Endothelial cell of umbilical vein (primary cell): ENCODE results near the gene EYS.

ENCODE experiments used
- CTCF ChIP-seq, 2 donors: IDR thresholded peaks; 1 replicate in 1 of 2; 2 replicates in 1 of 2; pipeline ENCODE4 v1.5.1; 2011; ENCODE audit warnings: low read length in 2 of 2, mild to moderate bottlenecking in 2 of 2, moderate library complexity in 2 of 2, control low read depth in 1 of 2, inconsistent platforms in 1 of 2, low read depth in 1 of 2; ENCODE audit not compliant: insufficient read depth in 1 of 2; ENCODE audit errors: extremely low read depth in 1 of 2
- POLR2AphosphoS5 ChIP-seq: IDR thresholded peaks from 2 replicates; pipeline ENCODE4 v1.6.1; 2012; ENCODE audit warnings: low read depth, mild to moderate bottlenecking, control low read depth, low read length, moderate library complexity; ENCODE audit not compliant: insufficient read depth

- TF ChIP-seq CTCF (IDR thresholded peaks at IDR 0.05; ENCODE audit: extremely low read depth in 1 of 2, insufficient read depth in 1 of 2, low read depth in 1 of 2, low read length in 2 of 2), result no peak
- no peak for TF ChIP-seq POLR2AphosphoS5
Measured at GRCh38 chr6:64081453-64081852, 1625.6 kb downstream of the EYS start.
